ENCODE data around the gene AGFG2.
"Not testable (repeated sequence)": the region's sequence is repeated elsewhere in the genome, so short reads cannot be mapped to it uniquely, and the experiment has no call there.

Gene AGFG2

DNA sequence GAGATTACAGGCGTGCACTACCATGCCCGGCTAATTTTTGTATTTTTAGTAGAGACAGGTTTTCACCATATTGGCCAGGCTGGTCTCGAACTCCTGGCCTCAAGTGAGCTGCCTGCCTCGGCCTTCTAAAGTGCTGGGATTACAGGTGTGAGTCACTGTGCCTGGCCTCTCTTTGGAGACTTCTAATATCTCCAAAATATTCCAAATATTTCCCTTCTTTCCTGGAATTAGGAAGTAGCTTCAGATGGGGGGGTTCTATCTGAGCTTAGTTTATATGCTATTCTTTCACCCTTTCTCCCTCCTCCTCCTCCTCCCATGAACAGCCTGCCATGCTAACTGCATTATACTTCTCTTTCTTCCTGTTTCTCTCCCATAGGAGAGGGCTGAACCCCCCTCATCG is 9.4 kb downstream of the AGFG2 start:
- DNase-seq (ENCODE audit: low read depth in 3 of 3, low spot score in 1 of 3): not testable (repeated sequence)

DNA sequence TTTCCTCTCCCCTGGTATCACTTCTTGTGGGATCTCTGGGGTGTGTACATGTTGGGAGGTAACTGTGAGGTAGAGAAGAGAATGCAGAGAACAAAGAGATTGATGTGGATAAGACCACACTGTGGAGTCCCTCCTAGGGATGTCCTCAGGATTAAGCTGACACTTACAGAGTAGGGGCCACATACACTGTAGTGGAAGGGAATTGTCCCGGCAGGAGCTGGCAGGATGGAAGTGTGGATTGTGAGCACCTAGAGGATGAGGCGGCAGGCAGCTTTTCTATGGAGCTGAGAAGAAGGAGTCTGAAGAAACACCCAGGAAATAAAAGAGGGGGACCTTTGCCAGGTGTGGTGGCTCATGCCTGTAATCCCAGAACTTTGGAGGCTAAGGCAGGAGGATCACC is 13.5 kb downstream of the AGFG2 start:
- DNase-seq (ENCODE audit: low read depth in 3 of 3, low spot score in 1 of 3): no peak

DNA sequence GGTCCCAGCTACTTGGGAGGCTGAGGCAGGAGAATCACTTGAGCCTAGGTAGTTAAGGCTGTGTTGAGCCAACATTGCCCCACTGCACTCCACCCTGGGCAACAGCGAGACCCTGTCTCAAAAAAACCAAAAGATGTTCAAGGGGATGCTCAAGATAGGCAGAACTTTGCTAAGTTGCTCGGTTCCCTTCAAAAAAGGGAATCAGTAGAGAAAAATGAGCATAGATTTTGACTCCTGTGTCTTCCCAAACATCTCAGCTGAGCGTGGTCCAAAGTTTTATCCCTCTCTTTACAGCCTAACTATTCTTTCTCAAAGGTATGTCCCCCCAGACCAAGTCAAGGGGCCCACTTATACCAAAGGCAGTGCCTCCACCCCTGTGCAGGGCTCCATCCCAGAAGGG is 14.0 kb downstream of the AGFG2 start:
- no peak for DNase-seq (ENCODE audit: low read depth in 3 of 3, low spot score in 1 of 3)

DNA sequence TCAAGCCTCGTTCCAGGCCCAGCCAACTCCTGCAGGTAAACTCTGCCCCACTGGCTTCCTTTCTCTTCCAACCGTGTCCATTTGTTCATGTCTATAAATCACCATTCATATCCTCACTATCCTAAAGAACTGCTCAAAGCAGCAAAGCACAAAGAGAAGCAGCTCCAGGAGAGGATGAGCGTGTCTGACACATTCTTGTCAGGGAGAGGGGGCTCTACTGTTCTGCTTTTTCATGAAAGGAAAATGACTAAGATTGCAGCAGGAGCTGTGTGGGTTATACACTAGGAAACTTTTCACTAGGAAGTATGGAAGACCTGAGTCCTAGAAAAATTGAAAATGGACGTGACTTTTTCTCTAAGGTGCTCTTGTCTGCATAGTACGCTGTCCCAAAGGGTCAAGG is 16.7 kb downstream of the AGFG2 start:
- DNase-seq (ENCODE audit: low read depth in 3 of 3, low spot score in 1 of 3): no peak

DNA sequence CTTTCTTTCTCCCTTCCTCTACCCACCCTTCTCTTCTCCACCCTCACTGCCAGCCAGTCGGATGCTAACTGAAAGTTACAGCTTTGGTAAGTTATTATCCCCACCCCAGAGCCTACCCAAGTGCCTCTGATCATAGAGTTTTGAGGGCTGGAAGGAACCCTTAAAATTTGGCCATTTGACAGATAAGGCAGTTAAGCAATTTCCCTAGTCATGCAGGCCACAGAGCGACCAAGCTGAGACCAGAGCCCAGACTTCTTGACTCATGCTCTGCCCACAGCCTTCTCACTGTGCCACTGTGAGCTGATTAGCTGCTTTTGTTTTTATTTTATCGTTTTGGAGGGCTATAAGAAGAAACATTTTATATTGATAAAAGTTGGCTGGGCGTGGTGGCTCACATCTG is 17.5 kb downstream of the AGFG2 start:
- no peak for DNase-seq (ENCODE audit: low read depth in 3 of 3, low spot score in 1 of 3)

DNA sequence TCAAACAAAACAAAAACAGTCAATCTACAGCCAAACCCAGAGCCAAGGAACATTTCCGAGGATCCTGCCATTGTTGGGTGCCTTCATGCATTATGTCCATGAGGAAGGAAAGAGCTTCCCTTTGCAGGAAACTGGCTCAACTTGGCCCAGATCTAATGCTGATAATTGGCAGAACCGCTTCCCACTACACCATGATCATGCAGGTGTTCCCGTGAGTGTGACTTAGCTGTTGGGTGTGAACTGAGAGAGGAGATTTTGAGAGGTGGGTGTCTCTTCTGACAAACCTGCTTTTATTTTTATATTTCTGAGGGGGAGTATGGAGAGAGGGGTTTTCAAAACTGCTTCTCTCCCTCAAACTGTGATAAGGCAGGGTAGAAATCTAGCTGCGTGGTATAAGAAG is 20.1 kb downstream of the AGFG2 start:
- no peak for DNase-seq (ENCODE audit: low read depth in 3 of 3, low spot score in 1 of 3)

DNA sequence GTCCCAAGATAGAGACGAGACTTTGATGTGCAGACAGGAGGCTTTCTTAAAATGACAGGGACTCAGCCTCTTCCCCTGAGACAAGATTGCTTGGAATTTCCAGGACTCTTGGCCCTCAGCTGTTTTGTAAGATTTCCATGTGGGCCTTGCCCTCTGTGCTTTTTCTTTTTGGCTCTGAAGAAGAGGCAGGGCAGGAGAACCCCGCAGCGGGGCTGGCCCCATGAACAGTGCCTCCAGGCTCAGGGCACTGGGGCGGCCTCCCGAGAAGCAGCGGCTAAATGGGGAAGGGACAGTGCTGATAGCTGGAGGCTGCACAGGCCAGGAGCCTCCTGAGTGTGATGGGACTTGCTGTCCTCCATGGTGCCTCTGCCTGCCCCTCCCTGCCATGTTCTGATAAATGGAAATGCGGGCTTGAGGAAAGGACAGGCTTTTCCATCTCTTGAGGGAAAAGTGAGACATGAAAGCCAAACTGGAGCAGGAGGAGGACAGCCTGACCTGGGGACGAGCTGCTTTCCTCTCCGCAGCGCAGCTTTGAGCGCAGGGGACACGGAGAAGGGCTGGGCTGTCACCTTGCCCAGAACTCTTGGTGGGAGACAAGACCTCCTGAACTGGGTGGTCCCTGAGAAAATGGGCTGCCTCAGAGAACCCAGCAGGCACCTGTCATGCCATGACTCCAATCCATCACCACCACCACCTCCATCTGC is 22.6 kb downstream of the AGFG2 start:
- no peak for DNase-seq (ENCODE audit: low read depth in 3 of 3, low spot score in 1 of 3)

DNA sequence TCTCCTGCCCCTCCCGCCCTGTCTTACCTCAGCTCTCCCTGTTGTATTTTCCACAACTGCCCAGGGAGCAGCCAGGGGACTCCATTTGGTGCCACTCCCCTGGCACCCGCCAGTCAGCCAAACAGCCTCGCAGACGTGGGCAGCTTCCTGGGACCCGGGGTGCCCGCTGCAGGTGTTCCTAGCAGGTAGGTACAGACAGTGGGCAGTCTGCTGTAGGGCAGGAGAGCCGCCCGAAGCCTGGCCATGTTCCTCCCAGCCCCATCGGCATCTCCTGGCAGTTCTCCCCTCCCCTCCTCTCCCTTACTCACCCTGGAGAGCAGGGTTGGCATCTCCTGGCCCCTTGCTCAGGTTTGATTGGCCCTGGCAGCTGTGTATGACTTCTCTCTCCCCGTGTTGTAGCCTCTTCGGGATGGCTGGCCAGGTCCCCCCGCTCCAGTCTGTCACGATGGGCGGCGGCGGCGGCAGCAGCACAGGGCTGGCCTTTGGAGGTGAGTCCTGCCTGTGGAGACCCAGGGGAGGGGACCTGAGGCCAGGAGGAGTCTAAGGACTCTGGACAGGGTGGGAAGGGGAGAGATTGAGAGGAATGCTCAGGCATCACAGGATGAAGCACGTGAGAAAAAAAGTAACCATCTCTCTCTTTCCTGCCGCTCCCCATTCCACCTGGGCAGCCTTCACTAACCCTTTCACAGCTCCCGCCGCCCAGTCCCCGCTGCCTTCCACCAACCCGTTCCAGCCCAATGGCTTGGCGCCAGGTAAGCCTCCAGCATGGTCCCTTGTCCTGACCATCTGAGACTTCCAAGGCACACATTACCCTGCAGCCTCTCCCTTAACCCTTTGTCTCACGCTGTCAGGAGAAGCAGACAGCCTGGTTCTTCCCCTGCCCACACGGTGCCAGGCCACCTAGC is 23.4 kb downstream of the AGFG2 start:
- no peak for DNase-seq (ENCODE audit: low read depth in 3 of 3, low spot score in 1 of 3)

DNA sequence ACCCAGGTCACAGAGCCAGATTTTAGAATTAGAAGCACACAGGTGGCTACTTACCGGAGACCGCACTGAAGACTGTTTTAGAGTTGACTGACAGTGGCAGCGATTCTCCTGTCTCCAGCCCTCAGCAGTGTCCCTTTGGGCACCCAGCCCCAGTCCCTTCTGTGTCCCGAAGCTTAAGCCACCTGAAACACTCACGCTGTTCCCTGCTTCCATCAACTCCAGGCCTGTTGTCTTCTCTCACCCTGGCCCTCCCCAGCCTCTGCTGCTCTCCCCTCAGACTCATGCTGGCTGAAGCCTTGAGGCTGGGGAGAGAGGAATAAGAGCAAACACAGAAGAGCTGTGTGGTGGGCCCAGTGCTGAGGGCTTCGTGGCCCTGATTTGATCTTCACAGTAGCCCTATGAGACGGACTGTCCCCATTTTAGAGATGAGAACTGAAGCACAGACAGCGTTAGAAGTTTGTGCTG is 24.1 kb downstream of the AGFG2 start:
- no peak for DNase-seq (ENCODE audit: low read depth in 3 of 3, low spot score in 1 of 3)

DNA sequence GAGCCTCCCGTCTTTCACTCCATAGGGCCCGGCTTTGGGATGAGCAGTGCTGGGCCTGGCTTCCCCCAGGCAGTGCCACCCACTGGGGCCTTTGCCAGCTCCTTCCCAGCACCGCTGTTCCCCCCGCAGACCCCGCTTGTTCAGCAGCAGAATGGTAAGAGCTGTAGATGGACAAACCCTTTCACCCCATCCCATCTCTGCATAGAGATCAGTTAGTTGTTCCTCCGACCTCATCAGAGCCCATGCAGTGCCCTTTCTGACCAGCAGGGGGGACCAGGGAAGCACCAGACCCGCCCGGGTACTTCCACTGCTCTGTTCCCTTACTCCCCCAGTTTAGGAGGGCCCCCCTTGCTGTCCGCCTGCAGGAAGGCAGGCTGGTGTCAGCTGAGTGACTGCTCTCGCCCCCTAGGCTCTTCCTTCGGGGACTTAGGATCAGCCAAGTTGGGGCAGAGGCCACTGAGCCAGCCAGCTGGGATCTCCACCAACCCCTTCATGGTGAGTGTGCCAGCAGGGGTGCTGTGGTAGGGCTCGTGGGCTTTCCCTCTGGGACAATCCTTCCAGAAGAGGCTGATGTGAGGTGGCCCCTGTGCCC is 24.9 kb downstream of the AGFG2 start:
- DNase-seq (ENCODE audit: low read depth in 3 of 3, low spot score in 1 of 3): peak; percentile 59 to 89 (median 68)

DNA sequence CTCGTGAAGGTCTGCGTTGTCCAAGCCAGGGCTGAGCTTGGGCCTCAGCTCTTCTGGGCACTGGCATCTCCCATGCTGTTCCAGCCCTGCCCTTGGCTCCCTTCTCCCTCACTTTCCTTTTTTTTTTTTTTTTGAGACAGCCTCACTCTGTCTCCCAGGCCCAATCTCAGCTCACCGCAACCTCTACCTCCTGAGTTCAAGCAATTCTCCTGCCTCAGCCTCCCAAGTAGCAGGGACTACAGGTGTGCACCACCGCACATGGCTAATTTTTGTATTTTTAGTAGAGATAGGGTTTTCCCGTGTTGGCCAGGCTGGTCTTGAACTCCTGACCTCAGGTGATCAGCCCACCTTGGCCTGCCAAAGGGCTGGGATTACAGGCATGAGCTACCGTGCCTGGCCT is 25.4 kb downstream of the AGFG2 start:
- not testable (repeated sequence) for DNase-seq (ENCODE audit: low read depth in 3 of 3, low spot score in 1 of 3)

DNA sequence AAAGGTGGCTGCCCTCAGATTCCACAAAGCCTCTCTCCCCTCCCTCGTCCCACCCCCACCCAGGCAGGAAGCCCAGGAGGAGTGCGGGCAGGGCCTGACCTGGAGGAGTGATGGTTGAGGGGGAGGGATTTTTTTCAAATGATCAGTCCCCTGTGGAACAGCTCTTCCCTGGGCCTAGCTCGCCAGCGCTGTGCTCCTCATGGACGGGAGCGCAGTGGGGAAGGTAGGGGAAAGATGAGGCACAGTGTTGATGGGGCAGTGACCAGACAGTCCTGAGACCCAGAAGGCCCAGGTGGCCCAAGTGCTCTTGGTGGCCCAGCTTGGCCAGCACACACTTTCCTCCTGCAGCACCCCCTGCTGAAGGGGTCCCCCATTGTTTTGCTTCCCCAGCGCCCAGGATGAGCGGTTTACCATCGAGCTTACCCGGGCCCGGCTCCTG is 26.1 kb downstream of the AGFG2 start:
- DNase-seq (ENCODE audit: low read depth in 3 of 3, low spot score in 1 of 3): no peak

DNA sequence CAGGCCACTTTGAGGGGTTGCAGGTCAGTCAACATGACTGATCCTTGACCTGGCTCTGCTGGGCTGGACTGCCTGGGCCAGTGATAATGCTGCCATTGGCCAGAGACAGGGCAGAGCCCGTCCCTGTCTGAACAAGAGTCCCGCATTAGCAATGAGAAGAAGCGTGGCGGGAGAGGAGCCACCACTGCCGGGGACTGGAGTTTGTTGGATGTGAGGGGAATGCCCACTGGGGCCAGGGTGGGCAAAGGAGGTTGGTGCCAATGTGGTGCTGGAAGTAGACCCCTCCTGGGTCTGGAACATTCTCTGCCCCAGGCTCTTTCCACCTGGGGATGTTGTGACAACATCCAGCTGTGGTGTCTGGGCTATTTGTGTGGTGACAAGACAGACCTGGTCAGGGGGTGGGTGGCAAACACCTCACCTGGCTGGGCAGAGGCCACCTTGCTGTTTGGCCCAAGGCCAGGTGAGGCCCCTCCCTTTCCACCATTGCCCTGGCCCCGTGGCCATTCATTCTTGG is 27.1 kb downstream of the AGFG2 start:
- DNase-seq (ENCODE audit: low read depth in 3 of 3, low spot score in 1 of 3): no peak

DNA sequence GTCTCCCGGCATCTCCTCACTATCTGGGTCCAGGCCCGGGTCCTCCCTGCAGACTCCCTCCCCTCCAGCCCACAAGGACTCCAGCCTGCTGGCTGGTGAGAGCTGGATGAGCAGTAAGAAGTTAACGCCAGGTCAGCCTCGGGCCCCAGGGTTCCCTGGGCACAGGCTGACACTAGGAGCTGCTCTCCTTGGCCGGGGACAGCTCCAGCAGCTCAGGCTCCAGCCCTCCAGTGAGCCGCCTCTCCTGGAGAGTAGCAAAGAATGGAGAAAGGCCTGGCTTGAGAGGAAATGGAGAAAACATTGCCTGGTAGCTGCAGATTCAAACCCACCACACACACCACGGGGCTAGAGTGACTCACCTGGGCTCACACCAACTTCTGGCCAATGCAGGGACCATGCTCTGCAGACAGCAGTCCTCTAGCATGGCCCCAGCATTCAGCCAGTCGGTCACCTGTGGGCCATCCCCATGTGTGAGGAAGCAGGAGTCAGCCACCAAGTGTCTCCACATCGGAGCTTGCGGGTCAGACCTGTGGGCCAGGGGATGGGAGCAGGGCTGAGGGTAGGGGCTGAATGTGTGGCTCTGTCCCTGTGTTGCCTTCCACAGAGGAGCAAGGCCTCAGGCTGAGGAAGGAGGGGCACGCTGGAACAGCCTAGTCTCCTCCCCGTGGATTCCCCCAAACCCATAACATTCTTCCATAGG is 28.2 kb downstream of the AGFG2 start:
- DNase-seq (ENCODE audit: low read depth in 3 of 3, low spot score in 1 of 3): no peak

DNA sequence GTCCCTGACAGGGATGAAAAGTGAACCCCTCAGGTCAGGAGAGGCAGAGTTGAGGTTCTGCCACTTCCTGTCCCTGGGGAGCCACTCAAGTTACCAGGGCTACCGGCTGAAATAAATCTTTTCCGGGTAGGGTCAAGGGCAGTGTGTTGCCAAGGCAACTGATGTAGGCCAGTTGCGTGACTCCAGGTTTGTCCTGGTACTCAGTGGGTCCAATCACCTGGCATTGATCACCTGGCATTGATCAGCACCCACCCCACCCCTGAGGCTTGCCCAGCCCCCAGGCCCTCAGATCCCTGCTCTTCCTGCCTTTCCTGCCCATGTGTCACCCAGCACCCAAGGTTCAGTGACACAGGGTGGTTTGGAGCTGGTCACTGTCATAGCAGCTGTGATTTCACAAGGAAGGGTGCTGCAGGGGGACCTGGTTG is 28.8 kb downstream of the AGFG2 start:
- no peak for DNase-seq (ENCODE audit: low read depth in 3 of 3, low spot score in 1 of 3)

DNA sequence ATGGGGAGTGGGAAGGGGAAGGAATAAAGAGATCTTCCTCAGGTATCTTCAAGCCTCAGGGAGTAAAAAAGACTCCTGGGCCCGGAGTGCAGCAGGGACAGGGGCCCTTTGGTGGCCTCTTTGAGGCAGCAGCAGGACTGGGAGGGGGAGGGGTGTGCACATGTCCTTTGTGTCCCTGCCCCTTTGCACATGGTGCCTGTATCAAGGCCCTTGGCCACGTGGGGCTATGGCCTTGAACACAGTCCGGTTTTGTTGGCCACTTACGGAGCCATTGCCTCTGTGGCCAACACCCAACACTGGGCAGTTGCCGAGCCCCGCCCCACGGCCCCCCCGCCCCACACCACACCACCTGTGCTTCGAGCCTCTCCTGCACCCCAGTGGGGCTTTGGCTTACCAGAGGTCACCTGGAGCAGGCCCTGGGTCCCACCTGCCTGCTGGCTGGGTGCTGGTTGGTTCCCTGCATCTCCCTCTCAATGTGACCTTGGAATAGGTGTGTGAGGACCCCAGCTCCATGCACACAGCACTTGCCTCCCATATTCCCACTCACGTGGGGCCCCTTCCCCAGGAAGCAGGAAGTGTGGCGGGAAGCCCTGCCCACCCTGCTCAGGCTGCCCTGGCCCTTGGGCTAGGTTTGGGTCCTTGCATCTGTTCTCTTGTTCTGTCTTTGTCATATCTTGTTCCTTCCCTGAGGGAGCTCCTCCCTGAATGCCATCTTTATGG is 29.3 kb downstream of the AGFG2 start:
- DNase-seq (ENCODE audit: low read depth in 3 of 3, low spot score in 1 of 3): no peak

DNA sequence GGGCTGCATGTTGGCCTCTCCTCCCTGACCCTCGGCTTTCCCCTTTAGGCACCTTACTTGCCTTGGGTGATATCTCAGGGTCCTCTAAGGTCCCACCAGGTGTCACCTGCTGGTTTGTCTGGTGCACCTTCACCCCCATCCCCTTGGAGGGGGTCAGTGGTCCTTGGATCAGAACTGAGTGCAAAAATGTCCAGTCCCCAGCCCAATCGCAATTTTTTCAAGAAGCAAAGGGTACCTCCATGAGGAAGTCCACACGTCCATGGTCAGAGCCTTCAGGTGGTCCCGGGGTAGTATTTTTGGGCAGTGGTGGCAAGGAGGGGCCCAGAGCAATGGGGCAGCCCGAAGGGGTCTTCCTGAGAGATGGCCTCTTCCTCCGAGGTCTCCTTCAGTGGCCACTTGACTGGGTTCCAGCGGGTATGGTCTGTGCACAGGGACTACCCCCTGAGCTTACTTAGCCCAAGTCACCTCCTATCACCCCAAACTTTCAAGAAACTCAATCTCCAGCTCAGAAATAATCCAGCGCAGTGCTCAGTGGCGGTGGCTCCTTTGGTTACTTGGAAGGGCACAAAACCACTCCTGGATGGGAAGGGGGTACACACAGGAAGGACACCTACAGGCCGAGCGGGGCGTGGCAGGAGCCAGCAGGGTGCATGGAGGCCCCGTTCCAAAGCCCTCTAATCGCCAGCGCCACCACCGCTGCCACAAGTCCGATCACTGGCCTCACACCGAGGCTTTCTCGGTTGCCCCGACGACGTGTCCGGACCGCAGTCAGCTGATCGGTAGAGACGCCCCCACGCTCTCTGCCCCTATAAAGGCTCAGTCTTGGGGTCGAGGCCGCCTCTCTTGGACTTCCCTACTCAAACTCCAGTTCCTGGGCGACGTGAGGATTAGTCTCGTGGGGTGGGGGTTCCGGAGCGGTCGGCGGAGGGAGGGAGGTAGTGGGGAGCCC is 30.2 kb downstream of the AGFG2 start:
- peak in 1 of 3 donors; percentile 26 for DNase-seq (ENCODE audit: low read depth in 3 of 3, low spot score in 1 of 3)

DNA sequence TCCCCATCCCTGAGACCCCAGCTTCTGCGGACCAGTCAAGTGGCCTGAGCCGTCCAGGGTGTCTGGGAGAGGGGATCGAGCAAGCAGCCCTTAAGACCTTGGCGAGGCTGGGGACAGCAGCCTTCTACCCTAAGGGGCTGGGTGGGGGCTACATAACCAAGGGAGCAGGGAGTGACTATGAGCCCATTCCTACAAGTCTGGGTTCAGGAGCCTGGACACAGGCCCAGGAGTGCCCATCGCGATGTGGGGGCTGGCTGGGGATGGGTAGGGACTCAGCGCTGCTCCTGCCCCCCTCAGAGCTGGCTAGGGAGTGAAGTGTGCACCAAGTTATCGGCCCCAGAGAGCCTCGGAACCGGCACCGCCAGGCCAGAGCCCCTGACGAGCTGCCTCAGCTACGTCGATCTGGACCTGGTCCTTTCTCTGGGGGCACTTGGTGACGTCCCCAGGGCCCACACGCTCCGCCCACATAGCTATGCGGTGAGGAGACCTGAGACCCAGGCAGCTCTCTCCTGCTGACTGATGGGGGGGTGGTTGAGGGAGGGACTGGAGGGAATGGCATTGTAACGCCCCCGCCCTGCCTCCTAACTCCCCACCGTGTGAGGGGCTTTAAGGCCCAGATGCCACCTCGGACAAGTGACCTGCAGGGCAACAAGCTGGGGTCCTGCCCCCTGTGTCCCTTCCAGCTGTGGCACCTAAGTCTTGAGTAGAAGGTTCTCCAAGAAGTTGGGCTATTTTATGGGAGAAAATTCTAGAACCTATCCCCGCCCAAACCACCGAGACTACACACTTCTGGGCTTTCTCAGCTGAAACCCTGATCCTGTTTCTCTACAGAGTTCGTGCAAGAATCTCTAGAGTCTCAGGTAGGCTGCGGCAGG is 32.2 kb downstream of the AGFG2 start:
- no peak for DNase-seq (ENCODE audit: low read depth in 3 of 3, low spot score in 1 of 3)

DNA sequence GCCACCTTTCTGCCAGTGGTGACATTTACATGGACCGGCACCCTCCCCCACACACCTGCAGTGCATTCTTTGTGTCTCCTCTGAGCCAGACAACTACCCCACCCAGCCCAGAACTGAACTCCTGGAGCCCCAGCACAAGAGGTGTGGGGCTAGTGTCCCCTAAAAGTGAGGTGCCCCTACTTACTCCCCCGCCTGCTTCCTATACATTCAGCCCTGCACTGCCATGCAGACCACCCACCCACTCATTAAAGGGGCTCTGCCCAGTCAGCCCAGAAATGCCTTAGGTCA is 32.8 kb downstream of the AGFG2 start:
- DNase-seq (ENCODE audit: low read depth in 3 of 3, low spot score in 1 of 3): no peak

Data from stimulated activated CD4-positive, alpha-beta T cell treated with anti-CD3 and anti-CD28 coated beads, TNF-alpha, amount 100 ng/mL, for 1 hour (primary cell).